ENCODE data around the gene SLPI. TPM values are rescaled to one million over a fixed set of nuclear protein-coding genes. Genes with fewer than 3 reads are reported as not detected.
A peak's percentile ranks its signal among the peaks of the same experiment; 100 is the strongest.

The SLPI gene
- total RNA-seq, 4 donors from 2014 or later, result 3.0 to 52.4 (median 39.6) TPM

DNA sequence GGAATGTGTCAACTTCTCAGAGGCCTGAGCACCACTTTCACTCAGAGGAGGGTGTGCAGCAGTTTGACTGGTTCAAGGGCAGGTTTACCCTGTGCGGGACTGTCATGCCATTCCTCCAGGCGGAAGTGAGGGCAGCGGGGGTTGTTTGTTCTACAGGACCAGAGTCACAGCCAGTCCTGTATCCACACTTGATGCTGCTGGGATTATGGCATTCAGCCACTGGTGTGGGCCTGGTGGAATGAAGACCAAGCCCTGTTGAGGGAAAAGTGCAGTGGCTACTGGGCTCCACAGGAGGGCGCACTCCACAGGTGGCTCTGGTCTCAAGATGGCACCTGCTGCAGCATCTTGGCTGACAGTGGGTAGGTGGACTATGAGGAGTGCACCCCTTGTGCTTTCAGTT, 18.4 kb downstream of the SLPI start:
- DNase-seq, result no peak
- intact Hi-C loops (cut with DNase I), result no loop called here
- no peaks in the 10 kb centered on the region for H3K36me3 ChIP-seq
- TF ChIP-seq POLR2A (IDR thresholded peaks at IDR 0.05), result no peak
- TF ChIP-seq CTCF (IDR thresholded peaks at IDR 0.05), result peak in 1 of 6 experiments; percentile 18
- H3K27ac ChIP-seq, result no peak overlapping the region
- H3K4me1 ChIP-seq, result no peaks in the 10 kb centered on the region
- no peaks in the 10 kb centered on the region for H3K9me3 ChIP-seq
- WGBS, 2 donors, result 70 to 89% methylated on average over 3 to 4 of the region's 4 CpGs
- H3K27me3 ChIP-seq, result no peaks in the 10 kb centered on the region
- no peak overlapping the region for H3K4me3 ChIP-seq (replicated peaks in 1 of 3)

DNA sequence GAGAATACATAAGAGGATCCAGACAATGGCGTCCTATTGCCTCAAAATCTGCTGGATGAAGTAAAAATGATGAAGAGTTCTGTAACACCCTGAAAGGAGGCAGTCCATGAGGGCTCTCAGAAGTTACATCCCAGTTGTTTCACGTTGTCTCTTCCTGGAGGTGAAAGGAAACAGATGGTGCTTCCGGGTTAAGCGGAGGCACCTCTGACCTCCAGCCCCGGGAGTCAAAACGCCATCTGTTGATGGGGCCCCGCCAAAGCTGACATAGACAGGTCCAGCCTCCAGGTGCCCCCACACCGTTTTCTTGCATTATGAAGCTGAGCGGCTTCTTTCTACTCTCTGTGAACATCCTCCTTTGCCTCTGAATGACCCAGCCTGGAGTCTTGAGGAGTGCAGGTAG, 23.7 kb downstream of the SLPI start:
- Histone ChIP-seq H3K4me1 (no peaks in the 10 kb centered on the region), H3K36me3 (no peaks in the 10 kb centered on the region), H3K27me3 (no peaks in the 10 kb centered on the region), H3K4me3 (replicated peaks in 1 of 3) (no peak overlapping the region), H3K9me3 (no peaks in the 10 kb centered on the region), H3K27ac (no peak overlapping the region)
- 68 to 78% methylated on average over 9 of the region's 9 CpGs for WGBS, 2 donors
- TF ChIP-seq POLR2A (IDR thresholded peaks at IDR 0.05), result no peak
- no peak for TF ChIP-seq CTCF (IDR thresholded peaks at IDR 0.05)
- no peak for DNase-seq
- intact Hi-C loops (cut with DNase I), result no loop called here

DNA sequence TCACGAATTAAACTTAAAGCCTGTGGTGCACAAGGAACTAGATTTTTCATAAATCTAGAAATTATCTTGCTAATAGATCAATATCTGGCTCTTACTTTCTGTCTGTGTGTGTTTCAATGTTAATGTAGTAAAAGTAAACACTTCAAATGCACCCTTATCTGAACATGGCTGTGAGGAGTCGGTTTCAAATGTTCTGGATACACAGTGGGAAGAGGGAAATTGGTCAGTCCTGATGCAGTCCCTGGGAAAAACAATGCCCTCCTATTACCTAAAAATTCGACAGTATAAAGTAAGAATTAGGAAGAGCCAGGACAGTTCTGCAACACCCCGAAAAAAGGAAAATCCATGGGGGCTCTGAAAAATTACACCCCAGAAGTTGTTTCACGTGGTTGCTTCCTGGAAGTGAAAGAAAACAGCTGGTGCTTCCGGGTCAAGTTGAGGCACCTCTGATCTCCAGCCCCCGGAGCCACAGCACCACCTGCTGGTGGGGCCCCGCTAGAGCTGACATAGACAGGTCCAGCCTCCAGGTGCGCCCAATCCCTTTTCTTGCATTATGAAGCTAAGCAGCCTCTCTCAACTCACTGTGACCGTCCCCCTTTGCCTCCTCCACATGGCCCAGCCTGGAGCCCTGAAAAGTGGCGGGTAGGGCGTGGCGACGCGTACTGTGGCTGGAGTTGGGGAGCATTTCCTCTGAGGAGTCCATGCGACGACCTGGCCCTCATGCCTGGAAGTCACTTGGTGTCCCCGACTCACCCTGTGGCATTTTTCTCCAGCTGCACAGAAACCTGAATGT, 24.9 kb downstream of the SLPI start:
- intact Hi-C loops (cut with DNase I), result no loop called here
- H3K27ac ChIP-seq, result no peak overlapping the region
- no peaks in the 10 kb centered on the region for H3K27me3 ChIP-seq
- no peaks in the 10 kb centered on the region for H3K9me3 ChIP-seq
- H3K4me3 ChIP-seq (replicated peaks in 1 of 3), result no peak overlapping the region
- WGBS, 2 donors, result 68 to 75% methylated on average over 12 to 17 of the region's 18 CpGs
- H3K36me3 ChIP-seq, result no peaks in the 10 kb centered on the region
- peak in 2 of 6 experiments; percentile 43 to 45 for TF ChIP-seq CTCF (IDR thresholded peaks at IDR 0.05)
- TF ChIP-seq POLR2A (IDR thresholded peaks at IDR 0.05), result no peak
- H3K4me1 ChIP-seq, result no peaks in the 10 kb centered on the region
- DNase-seq, result peak; percentile 9 to 37

DNA sequence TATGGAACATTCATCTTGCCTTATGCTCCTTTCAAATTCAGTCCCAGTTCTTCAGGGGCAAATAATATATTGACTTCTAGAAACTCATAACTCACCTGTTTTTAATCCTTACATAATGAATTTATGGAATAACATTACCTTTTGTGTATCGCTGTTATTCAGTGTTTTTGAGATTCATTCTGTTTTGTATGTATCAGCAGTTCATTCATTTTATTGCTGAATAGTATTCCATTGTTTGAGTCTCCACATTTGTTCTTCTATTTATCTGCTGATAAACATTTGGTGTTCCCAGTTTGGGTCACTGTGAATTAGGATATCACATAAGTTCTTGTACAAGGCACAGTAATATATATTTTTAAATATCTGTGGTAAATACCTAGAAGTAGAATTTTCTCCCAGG, 28.1 kb downstream of the SLPI start:
- Histone ChIP-seq H3K27ac (no peak overlapping the region), H3K9me3 (no peaks in the 10 kb centered on the region), H3K4me3 (replicated peaks in 1 of 3) (no peak overlapping the region), H3K36me3 (no peaks in the 10 kb centered on the region), H3K27me3 (no peaks in the 10 kb centered on the region), H3K4me1 (no peaks in the 10 kb centered on the region)
- intact Hi-C loops (cut with DNase I), result no loop called here
- no peak for DNase-seq
- WGBS, 2 donors, result 75 to 80% methylated on average over 1 of the region's 1 CpG
- TF ChIP-seq CTCF (IDR thresholded peaks at IDR 0.05) (no peak), POLR2A (IDR thresholded peaks at IDR 0.05) (no peak)

- TF ChIP-seq CTCF (IDR thresholded peaks at IDR 0.05) (no peak), POLR2A (IDR thresholded peaks at IDR 0.05) (no peak)
- Histone ChIP-seq H3K27me3 (no peaks in the 10 kb centered on the region), H3K4me3 (replicated peaks in 1 of 3) (no peak overlapping the region), H3K4me1 (no peaks in the 10 kb centered on the region), H3K27ac (no peak overlapping the region), H3K36me3 (no peaks in the 10 kb centered on the region), H3K9me3 (no peaks in the 10 kb centered on the region)
- intact Hi-C loops (cut with DNase I), result no loop called here
- no peak for DNase-seq
These were observed 31.2 kb downstream of the SLPI start for GRCh38 chr20:45223136-45223535.
